Measurements from ENCODE around the gene C9orf43. TPM values are rescaled to one million over a fixed set of nuclear protein-coding genes. Genes with fewer than 3 reads are reported as not detected.
A peak's percentile ranks its signal among the peaks of the same experiment; 100 is the strongest.

The C9orf43 gene
- total RNA-seq, 1 donor from 2014 or later: 0.80 TPM

GRCh38 chr9:113462781-113463286, 52.3 kb downstream of the C9orf43 start:
- peak overlapping the region; percentile 44 for H3K4me3 Mint-ChIP-seq
- TF ChIP-seq, protein P1, sequence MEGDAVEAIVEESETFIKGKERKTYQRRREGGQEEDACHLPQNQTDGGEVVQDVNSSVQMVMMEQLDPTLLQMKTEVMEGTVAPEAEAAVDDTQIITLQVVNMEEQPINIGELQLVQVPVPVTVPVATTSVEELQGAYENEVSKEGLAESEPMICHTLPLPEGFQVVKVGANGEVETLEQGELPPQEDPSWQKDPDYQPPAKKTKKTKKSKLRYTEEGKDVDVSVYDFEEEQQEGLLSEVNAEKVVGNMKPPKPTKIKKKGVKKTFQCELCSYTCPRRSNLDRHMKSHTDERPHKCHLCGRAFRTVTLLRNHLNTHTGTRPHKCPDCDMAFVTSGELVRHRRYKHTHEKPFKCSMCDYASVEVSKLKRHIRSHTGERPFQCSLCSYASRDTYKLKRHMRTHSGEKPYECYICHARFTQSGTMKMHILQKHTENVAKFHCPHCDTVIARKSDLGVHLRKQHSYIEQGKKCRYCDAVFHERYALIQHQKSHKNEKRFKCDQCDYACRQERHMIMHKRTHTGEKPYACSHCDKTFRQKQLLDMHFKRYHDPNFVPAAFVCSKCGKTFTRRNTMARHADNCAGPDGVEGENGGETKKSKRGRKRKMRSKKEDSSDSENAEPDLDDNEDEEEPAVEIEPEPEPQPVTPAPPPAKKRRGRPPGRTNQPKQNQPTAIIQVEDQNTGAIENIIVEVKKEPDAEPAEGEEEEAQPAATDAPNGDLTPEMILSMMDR (conservative IDR thresholded peaks at IDR 0.05): no peak

GRCh38 chr9:113463418-113464285, 53.1 kb downstream of the C9orf43 start, which contains the start of gene RGS3:
Gene RGS3, plus strand, starts transcription at chr9:113463727. Its CDS starts 76 bp downstream, at chr9:113463803.
- peak within 1 kb of the TSS; percentile 84 for H3K4me3 Mint-ChIP-seq
- peaks cover 4% of the 10 kb centered on the region for H3K36me3 Mint-ChIP-seq
- H3K27ac Mint-ChIP-seq: no peak within 1 kb of the TSS
- peaks cover 24% of the 10 kb centered on the region for H3K4me1 Mint-ChIP-seq (ENCODE audit: unreplicated experiment)
- TF ChIP-seq, protein P1 (conservative IDR thresholded peaks at IDR 0.05): no peak
- H3K9me3 Mint-ChIP-seq: no peaks in the 10 kb centered on the region
- DNase-seq (ENCODE audit: extremely low spot score, unreplicated experiment): peak; percentile 77
- H3K27me3 Mint-ChIP-seq: peaks cover 32% of the 10 kb centered on the region

More at GRCh38 chr9:113462781-113463286, 52.3 kb downstream of the C9orf43 start:
- Mint-ChIP-seq H3K36me3 (peaks cover 4% of the 10 kb centered on the region), H3K4me1 (ENCODE audit: unreplicated experiment) (peaks cover 24% of the 10 kb centered on the region), H3K27me3 (peaks cover 32% of the 10 kb centered on the region), H3K27ac (no peak overlapping the region), H3K9me3 (no peaks in the 10 kb centered on the region)
- no peak for DNase-seq (ENCODE audit: extremely low spot score, unreplicated experiment)

DNA sequence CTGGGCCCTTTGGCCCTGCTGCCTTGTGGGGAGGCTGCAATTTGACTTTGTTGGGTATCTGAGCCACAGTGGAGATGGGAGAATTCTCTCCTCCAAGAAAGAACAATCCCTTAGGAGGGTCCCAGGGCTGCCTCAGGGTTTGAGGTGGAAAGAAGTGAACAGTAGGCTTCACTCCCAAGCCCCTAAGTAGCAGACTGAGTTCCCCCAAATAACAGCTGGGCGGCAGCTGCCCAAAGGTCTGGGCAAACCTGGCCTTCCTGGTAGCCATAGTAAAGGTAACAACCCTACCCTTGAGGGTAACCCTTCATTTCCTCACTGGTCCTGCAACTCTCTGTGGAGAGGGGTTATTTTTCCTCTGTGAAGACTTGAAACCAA, 53.7 kb downstream of the C9orf43 start:
- no peak for DNase-seq (ENCODE audit: extremely low spot score, unreplicated experiment)
- TF ChIP-seq, protein P1 (conservative IDR thresholded peaks at IDR 0.05): no peak
- Mint-ChIP-seq H3K4me3 (peak overlapping the region; percentile 84), H3K9me3 (no peaks in the 10 kb centered on the region), H3K27ac (no peak overlapping the region), H3K36me3 (peaks cover 4% of the 10 kb centered on the region), H3K27me3 (peaks cover 32% of the 10 kb centered on the region), H3K4me1 (ENCODE audit: unreplicated experiment) (peaks cover 30% of the 10 kb centered on the region)

GRCh38 chr9:113465599-113466140, 55.1 kb downstream of the C9orf43 start:
- Mint-ChIP-seq H3K9me3 (no peaks in the 10 kb centered on the region), H3K4me3 (peak overlapping the region; percentile 79), H3K4me1 (ENCODE audit: unreplicated experiment) (peaks cover 30% of the 10 kb centered on the region), H3K27me3 (peaks cover 32% of the 10 kb centered on the region), H3K27ac (no peak overlapping the region), H3K36me3 (peaks cover 4% of the 10 kb centered on the region)
- TF ChIP-seq, protein P1 (conservative IDR thresholded peaks at IDR 0.05): no peak
- no peak for DNase-seq (ENCODE audit: extremely low spot score, unreplicated experiment)

- Mint-ChIP-seq H3K9me3 (peaks cover under 1% of the 10 kb centered on the region), H3K27me3 (peaks cover 23% of the 10 kb centered on the region)
Observed at GRCh38 chr9:113467183-113467582, 56.6 kb downstream of the C9orf43 start.

More at GRCh38 chr9:113467183-113467582, 56.6 kb downstream of the C9orf43 start:
- H3K4me3 Mint-ChIP-seq: no peak overlapping the region
- no peaks in the 10 kb centered on the region for H3K36me3 Mint-ChIP-seq
- no peak overlapping the region for H3K27ac Mint-ChIP-seq
- DNase-seq (ENCODE audit: extremely low spot score, unreplicated experiment): no peak
- TF ChIP-seq, protein P1 (conservative IDR thresholded peaks at IDR 0.05): no peak
- peaks cover 30% of the 10 kb centered on the region for H3K4me1 Mint-ChIP-seq (ENCODE audit: unreplicated experiment)
